CMK (cell line): ENCODE results near the gene FOXL2NB.

Source experiments
- DNase-seq: peaks from one replicate; pipeline ENCODE4 v3.0.0-alpha.2; 2010; ENCODE audit warnings: low read depth

The FOXL2NB gene

DNA sequence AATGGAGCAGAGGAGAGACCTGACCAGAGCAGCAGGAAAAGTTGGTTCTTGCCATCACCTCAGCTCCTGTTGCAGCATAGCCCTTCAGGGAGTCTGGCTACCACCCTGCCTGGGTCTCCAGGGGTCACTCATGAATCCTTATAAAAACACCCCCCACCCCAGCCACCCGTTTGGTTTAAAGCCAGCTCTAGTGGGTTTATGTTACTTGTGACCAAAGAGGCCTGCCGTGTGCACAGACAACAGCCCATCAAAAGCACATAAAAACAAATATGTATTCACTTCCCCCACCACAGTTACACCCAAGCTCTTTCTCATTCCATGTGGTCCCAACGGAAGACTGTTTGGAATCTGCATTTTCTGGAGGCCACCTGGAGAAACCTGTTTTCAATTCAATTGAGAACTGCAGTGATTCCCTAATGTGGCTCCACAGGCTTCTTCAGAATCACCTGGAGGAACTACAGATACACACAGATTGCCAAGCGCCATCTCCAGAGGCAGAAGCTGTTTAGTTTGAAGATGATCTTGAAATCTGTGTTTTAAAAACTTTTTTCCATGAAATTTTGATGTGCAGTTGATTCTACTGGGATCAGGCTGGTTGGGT lies 13.8 kb upstream of the FOXL2NB start:
- DNase-seq, result no peak

DNA sequence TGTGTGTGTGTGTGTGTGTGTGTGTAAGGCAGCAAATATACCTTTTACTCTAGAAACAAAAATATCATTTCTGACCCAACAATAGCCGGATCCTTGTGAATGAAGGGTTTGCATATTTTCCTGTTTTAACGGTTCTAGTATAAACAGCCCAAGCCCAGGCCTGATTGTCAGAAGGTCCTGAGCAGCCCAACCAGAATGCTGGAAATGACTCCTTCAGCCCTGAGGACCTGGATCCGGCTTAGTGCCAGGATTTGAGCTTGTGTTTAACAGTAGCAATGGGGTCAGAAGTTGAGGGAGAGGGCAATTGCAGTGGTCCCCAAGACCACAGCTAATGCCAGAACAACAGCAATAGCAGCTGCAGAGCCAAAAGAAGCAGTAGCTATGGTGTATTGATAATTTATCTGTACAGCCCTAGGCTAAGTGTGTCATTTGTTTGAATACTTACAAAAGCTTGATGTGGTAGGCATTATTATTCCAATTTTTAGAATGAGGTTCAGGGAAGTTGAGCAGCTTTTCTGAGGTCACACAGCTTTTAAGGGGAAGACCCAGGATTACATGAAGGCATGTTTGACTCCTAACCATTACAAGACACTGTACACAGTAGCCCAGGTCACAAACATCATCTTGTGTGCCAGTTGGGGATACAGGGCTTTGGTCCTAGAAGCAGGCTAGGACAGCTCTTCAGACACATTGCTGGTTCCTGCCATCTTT lies 12.9 kb upstream of the FOXL2NB start:
- no peak for DNase-seq

DNA sequence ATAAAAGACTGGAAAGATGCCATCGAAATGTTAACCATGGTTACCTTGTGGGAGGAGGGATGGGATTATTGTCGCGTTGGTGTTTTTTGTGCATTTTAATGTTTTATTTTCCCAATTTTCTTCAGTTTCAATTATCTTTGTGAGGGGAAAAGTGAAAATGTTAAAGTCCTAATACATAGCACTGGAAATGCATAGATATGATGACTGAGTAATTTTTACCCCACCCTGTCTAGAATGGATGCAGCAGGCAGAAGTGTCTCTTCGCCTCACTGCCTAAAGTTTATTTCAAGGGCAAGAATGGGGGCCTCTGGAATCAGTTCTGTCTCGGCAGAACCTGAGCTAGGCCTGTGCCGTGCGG lies 11.5 kb upstream of the FOXL2NB start:
- DNase-seq, result no peak

DNA sequence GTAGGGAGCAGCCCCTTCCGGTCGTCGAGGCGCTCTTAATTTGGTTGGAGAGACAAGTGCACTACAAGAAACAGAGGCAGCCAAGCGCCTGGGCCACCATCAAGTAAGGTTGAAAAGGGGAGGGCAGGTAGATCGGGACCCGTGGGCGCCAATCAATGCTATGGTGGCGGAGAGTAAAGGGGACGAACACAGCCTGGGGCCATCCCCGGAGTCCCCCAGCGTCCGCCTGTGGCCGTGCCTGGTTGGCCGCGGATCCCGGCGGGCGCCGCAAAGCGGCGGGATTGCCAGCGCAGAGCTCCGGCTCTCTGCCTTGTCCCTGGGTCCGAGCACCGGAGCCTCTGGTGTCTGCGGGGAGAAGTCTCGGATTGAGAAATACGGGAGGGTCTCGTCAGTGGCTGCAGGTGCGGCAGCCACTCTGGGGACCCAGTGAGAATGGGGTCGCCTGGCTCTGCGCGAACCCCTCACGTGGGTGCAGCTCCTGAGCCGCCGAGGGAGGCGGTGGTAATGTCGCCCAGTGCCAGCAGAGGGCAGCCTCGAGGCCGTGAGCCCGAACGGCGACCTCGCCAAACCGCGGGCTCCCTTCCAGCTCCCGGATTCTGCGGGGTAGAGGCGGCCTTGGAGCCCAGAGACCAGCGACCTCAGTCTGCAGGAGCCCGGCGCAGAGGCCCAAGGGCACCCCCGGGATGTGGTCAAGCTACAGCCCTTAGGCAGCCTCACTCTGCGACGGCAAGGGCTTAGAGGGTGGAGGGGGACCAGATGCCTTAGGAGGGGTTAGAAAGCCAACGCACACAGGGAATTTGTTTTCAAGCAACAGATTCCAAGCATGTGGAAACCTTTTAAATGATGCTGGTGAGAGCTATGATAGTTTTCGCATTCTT lies 10.9 kb upstream of the FOXL2NB start:
- DNase-seq, result no peak

DNA sequence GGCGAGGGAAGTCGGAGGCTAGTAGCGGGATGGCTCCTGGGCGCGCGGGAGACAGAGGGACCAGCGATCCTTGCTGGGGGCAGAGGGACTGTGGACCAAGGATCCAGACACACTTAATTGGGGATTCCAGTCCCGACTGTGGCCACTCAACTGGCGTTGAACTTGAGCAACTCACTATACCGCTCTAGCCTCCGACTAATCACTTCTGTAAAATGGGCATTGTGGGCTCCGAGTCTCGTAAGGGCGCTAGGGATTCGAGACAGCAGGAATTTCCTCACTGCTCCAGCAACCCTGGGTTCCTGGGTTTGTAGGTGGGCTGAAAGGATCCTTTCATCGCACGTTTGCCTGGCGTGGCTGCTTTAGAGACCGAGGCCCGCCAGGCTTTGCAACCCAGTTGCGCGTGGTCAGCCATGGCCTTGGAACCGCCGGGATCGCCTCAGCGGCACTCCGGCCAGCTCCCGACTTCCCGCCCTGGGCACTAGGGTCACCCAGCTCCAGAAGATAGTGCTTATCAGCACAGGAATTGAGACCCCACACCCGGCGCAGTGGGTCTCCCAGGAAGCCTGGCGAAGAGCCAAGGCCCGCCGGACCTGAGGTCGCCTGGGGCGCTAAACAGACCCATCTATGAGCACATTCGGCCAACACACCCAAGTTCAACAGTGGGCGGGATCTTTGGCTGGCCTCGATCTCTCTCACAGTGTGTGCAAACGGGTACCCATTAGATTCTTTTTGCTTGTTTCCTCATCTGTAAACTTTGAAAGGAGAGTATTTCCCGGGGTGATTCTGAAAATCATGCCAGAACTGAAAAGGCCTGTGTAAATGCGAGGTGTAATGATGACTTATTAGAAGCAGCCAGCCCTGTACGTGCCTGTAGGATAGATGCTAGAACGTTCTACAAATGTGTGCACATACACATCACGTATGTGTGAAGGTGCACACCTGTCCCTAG lies 10.0 kb upstream of the FOXL2NB start:
- no peak for DNase-seq

DNA sequence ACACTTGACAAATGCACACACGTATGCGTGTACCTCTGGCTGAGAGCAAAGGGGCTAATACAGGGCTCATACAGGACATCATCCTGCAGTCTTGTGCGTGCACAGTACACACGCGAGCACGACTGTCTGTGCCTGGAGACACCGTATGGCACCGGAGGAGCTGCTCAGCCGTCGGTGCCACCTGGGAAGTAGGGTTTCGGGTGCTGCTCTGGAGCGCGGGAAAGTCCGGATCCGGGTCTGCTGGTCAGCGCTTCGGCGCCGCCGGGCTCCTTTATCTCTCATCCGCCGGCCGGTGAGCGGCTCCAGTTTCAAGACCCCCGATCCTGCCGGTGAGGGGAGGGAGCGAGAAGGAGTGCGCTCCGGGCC lies 9.3 kb upstream of the FOXL2NB start:
- no peak for DNase-seq

DNA sequence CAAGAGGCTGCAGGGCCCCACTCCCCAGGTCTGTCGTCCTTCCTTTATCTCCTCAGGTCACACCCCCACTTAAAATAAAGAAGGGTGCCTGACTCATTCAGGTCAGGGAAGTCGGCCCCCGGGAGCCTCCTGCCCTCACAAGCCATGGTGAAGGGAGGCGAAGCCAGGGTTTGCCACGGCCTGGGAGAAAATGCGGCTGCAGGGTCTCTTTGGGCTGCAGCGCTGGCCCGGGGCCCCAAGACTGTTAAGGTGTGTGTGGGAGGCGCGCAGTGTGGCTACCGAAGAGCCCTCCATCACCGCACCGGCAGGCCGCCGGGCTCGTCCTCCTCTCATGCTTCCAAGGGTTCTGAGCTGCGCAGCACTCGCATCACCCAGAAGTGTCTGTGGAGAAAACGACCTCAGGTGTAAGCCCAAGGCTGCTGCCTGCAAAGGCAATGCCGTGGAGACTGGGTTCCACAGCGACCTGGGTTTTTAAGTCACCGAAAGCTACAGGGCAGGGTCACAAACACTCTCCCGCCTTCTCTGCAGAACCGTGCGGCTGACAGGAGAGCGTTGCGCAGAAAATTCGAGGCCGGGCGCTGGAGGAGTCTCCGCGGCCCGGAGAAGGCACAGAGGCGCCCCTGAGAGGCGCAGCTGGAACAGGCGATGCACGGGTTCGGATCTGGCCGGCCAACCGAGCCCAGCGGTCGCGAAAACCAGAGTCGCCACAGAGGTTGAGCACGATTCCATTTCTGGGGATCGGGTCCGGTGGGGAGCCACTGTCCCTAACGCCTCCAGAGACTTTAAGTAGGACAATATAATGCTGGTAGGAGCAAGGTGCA lies 8.8 kb upstream of the FOXL2NB start:
- no peak for DNase-seq

DNA sequence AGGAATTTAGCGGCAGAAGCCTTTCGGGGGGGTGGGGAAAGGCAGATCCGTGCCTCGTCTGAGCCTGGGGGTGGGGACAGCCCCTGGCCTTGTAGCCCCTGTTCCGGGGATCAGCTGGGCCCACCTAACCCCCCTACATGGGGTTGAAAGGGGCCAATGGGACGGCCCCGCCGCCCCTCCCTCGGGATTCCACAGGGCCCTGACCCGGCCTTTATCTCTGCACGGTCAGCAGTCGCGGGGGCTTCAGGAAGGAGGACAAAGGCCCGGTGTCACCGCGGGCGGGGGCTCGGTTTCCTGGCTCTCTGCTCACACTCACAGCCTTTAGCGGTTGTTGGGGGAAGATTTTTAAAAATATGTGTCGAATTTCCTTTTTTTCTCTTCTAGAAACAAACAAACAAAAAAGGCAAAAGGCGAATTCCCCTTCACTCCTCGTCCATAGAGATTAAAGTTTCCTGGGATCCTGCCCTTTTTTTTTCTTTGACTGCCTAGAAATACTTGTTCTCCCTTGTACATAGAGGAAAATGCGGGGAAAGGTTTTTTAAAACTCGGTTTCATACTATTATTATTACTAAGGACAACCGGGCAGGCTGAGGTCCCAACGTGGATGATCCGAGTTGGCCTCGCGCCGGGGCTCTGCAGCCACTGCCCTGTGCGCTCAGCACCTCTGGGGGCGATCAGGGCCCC lies 8.0 kb upstream of the FOXL2NB start:
- no peak for DNase-seq

DNA sequence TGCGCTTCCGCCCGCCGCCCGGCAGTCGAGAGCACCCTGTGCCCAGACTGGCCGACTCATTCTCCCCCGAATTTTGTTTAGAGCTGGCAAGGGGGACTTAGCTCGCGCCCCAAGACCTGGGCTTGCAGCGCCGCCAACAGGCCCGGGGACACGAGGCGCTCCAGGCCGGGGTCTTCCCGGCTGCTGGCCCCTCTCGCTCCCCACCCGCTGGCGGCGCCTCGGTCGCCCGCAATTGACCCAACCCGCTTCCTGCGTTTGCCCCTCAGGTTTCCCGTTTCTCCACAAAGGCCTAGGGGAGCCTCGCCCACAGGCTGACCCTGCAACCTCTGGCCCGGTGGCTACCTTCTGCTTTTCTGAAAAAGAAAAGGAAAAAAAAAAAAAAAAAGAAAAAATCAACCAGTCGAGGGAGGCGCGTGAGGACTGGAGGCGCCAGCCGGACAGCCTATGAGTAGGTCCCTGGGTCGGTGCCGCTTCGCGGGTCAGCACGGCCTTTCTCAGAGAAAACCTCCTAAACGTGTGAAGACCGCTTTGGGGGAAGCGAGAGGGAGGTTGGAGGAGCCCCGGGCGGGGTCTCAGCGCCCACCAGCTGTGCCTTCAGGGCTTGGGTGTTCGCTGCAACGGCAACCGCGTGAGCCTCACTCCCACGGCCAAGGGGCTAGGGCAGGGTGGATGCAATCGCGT lies 7.3 kb upstream of the FOXL2NB start:
- no peak for DNase-seq

DNA sequence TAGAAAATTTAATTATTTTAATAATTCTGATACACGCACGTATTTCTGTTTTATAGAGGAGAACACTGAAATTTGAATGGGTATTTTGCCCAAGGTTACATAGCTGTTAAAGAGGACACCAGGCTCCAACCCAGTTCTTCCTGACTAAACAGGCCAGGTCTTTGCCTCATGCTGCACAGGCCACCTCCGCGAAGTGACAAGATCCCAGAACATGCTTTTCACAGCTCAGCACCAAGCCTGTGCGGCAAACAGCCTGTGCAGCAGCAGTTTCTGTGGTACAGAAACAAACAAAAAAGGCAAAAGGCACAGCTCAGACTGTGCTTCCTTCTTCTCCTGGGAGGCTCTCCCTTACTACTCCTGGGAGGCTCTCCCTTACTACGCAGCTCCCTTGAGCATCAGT lies 6.6 kb upstream of the FOXL2NB start:
- DNase-seq, result no peak

DNA sequence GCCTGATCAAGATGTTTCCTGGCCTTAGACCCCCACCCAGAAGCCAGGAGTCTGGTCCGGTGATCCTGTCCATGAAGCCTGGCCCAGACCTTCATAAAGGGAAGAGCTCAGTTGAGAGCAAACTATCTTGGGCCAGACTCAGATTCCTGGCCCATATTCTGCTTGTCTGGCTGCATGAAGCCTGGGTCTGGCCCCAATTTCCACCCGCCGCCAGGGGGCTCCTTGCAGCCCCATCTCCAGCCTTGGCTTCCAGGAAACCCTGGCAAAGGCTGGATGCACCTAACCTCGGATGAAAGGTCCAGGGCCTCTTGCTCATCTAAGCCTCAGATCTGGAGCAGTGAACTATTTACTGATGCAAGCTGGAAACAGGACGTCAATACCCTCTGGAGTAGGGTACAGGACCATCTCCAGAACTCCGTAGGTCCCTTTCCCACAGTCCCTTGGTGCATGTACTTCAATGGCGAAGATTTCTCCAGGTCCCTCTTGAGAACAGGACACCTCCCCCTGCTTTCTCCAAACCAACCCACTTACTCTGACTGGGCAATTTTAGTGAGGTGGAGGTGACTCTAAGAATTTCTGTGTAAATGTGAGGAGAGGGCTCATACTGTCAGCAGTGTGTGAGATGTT lies 5.6 kb upstream of the FOXL2NB start:
- DNase-seq, result no peak

DNA sequence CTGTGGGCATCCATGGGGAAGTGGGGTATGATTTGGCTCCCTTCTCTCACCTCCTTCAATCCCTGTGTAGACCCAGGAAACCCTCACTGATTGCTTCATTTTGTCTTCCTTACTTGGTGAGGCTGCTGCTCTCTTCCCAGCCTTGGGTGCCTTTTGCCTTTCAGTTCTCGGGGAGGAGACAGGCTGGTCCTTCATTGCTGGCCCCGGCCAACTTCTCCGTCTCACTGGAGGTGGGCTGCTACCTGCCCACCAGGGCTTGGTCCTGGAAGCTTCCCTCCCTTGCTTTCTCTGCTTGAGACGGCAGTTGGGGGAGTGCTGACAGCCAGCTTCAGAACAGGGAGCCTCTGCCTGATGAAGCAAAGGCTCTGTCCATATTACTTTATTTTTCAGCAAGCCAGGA lies 4.7 kb upstream of the FOXL2NB start:
- DNase-seq, result no peak

DNA sequence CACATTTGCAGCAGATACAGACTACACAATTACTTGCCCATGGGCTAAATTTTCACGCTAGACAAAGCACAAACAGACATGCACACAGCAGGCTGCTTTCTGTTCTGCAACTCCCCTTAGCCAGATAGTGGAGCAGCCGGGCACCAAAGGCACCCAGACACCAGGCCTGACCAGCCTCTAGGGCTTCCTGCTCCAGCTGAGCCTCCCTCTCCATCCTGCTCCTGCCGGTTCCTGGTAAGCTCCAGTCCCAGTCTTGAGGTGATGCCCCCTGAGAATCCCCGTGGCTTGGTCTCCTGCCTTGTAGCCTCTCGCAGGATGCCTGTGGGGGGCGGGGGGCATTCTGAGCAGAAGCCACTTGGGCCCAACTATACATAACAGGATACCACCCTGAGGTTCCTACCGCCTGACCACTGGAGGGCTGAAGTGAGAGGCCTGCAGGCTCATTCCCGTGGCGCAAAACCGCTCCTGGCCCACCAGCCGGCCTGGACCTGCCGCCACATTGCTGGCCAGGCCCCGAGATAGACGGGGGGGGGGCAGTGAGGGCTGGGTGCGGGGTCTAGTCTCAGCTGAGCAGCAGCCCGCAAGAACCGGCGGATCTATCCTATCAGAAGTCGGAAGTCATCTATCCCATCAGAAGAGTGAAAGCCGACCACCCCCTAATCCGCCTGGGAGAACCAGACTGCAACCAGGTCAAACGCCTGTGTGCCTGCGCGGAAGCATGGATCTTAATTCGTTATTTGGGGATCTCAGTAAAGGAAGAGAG lies 4.0 kb upstream of the FOXL2NB start:
- no peak for DNase-seq

DNA sequence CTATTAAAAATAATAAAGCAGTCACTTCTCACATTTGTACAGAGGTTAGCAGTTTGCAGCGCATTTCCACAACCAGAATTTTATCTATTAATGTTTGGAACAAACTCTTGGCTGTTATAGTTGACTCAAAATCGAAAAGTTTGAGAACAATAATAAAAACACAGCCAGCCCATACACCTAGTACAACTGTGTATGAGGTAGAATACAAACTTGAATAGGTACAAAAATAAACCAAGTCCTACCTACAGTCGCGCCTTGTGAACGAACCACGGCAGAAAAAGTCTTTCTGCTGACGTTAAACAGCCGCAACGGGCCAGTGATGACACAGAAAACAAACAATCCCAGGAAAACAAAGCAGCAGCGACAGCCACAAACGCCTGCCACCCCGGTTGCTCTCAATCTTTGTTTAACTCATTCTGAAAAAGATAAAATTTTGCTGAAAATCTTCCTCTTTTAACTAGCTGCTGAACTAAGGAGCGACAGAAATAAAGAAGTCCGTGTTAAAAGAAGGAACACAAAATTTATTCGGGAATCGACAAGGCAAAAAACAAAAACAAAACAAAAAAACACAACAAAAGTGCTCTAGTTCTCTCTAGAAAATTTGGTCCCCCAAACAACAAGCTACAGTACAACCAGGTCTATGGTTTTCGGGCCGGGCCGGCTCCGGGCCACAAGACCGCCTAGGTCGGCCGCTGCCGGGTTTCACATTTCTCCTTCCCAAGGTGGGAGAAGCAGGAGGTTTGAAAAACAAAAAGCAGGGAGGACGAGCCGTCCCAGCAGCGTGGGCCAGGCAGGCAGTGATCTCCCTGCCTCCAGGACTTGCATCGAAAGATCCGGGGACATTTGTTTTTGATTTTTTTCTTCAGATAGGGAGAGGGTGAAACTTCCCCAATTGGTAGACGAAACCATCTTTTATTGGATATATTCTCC lies 3.0 kb upstream of the FOXL2NB start:
- DNase-seq, result no peak

DNA sequence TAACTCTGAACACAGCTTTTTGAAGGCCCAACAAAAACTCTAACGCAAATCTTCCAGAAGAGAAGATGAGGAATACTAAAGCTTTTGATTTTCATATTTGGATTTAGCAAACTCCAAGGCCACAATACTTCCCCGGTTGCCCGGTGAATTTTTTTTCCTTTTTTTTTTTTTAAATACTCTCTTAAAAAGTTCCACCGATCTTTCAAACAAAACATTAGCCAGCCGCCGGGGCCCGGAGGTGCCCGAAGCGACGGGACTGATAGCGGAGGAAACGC lies 2.4 kb upstream of the FOXL2NB start:
- no peak for DNase-seq

DNA sequence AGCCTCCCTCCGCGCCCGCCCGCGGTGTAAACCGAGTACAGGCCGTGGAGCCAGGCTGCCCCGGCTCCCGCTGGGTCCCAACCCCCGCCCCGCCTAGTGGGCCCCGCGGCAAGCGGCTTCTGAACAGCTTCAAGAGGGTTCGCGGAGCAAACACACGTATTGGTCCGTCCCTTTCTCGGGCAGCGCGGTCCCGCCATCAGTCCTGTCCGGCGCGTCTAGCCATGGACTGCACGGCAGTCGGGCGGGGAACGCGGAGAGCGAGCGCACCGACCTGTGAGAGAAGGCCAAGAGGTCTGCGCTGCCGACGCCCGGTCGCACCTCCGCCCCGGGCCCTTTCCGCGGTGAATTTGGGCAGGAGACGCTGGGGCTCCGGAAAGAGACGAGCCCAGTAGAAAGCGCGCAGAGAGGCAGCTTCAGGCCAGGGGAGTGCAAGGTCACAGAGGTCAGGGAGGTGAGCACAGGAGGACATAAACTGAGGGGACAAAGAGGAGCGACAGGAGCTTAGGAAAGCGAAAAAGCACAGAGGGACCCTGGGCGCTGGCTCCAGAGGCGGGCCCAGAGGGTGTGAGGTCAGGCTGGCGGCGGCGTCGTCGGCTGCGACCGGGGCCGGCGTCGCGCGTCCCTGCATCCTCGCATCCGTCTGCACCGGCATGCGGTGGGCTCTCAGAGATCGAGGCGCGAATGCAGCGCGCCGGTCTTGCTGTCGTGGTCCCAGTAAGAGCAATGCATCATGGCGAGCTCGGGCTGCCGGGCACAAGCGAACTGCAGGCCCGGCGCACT lies 1.9 kb upstream of the FOXL2NB start:
- no peak for DNase-seq
